Measurements from ENCODE around the gene CRTC1. TPM values are rescaled to one million over a fixed set of nuclear protein-coding genes. Genes with fewer than 3 reads are reported as not detected.
A peak's percentile ranks its signal among the peaks of the same experiment; 100 is the strongest.

CRTC1 gene
- total RNA-seq, 1 donor from 2014 or later = 28.8 TPM

DNA sequence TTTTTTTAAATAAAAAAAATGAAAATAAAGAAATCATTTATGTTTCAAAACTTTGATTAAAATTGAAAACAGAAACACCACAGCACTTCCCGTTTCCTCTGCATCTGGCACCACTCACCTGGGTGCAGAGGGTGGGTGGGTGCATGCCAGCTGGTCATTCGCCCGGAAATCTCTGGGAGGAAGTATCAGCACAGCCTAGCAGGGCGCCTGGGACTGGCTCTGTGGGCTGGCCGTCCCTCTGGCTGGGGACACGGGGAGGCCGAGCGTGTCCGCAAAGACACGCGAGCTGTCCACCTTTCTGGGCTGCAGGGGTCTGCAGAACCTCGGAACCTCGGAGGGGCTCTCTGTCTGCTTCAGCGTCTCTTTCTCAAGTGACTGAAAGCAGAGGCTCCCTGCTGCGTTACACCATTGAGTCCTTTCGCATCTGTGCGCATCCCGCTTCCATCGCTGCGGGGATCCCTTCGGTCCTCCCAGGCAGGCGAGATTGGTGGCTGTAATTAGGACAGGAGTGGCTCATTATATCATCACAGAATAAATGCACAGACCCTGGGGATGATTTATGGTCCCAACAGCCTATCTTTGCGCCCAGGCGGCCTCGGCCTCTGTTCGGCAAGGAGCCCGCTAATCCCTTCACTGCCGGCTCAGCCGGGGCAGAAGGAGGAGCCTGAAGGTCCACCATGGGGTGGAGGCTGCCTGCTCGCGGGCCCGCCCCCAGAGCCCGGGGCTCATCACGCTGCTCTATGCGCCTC is 17.2 kb downstream of the CRTC1 start:
- no peaks in the 10 kb centered on the region for H3K36me3 Mint-ChIP-seq (ENCODE audit: unreplicated experiment)
- H3K27ac Mint-ChIP-seq (ENCODE audit: unreplicated experiment) = peak overlapping the region; percentile 70
- H3K9me3 Mint-ChIP-seq (ENCODE audit: unreplicated experiment) = peaks cover 1% of the 10 kb centered on the region
- peaks cover 15% of the 10 kb centered on the region for H3K4me1 Mint-ChIP-seq (ENCODE audit: low read depth, unreplicated experiment)
- DNase-seq = peak; percentile 77
- TF ChIP-seq, protein P1, sequence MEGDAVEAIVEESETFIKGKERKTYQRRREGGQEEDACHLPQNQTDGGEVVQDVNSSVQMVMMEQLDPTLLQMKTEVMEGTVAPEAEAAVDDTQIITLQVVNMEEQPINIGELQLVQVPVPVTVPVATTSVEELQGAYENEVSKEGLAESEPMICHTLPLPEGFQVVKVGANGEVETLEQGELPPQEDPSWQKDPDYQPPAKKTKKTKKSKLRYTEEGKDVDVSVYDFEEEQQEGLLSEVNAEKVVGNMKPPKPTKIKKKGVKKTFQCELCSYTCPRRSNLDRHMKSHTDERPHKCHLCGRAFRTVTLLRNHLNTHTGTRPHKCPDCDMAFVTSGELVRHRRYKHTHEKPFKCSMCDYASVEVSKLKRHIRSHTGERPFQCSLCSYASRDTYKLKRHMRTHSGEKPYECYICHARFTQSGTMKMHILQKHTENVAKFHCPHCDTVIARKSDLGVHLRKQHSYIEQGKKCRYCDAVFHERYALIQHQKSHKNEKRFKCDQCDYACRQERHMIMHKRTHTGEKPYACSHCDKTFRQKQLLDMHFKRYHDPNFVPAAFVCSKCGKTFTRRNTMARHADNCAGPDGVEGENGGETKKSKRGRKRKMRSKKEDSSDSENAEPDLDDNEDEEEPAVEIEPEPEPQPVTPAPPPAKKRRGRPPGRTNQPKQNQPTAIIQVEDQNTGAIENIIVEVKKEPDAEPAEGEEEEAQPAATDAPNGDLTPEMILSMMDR (IDR thresholded peaks at IDR 0.05; ENCODE audit: partially characterized antibody, unreplicated experiment) = no peak
- peaks cover 6% of the 10 kb centered on the region for H3K27me3 Mint-ChIP-seq (ENCODE audit: unreplicated experiment)
- H3K4me3 Mint-ChIP-seq (ENCODE audit: unreplicated experiment) = peak overlapping the region; percentile 59

DNA sequence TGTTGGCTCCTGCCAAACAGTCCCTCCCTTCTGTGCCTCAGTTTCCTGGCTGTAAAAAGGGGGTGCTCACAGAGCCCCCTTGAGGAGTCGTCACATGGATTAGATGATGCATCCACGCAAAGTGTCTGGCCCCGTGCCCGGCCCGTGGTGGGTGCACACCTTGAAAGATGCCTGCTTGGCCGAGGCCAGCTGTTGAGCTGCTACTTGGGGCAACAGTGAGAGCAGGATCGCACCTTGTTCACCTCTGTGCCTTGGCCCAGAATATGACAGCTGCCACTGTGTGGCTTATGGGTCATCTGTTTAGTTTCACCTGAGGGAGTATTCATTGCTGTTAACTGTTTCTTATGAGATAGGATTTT is 17.7 kb downstream of the CRTC1 start:
- Mint-ChIP-seq H3K36me3 (ENCODE audit: unreplicated experiment) (no peaks in the 10 kb centered on the region), H3K27me3 (ENCODE audit: unreplicated experiment) (peaks cover 7% of the 10 kb centered on the region), H3K27ac (ENCODE audit: unreplicated experiment) (peak overlapping the region; percentile 15), H3K4me1 (ENCODE audit: low read depth, unreplicated experiment) (peaks cover 15% of the 10 kb centered on the region), H3K4me3 (ENCODE audit: unreplicated experiment) (peak overlapping the region; percentile 55), H3K9me3 (ENCODE audit: unreplicated experiment) (peaks cover 1% of the 10 kb centered on the region)
- no peak for DNase-seq
- TF ChIP-seq, protein P1 (IDR thresholded peaks at IDR 0.05; ENCODE audit: partially characterized antibody, unreplicated experiment) = no peak

DNA sequence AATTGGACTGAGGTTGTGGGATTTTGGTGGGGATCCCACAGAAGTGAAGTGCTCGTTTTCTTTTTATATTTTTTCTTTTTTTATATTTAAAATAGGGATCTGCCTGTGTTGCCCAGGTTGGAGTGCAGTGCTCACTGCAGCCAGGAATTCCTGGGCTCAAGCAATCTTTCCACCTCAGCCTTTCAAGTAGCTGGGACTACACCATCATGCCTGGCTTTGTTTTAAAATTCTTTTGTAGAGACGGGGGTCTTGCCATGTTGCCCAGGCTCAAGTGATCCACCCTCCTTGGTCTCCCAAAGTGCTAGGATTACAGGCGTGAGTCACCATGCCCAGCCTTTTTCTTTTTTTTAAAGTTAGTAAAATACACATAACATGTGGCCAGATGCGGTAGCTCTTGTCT is 20.6 kb downstream of the CRTC1 start:
- Mint-ChIP-seq H3K4me1 (ENCODE audit: low read depth, unreplicated experiment) (peaks cover 20% of the 10 kb centered on the region), H3K36me3 (ENCODE audit: unreplicated experiment) (no peaks in the 10 kb centered on the region), H3K9me3 (ENCODE audit: unreplicated experiment) (no peaks in the 10 kb centered on the region), H3K4me3 (ENCODE audit: unreplicated experiment) (no peak overlapping the region), H3K27ac (ENCODE audit: unreplicated experiment) (no peak overlapping the region), H3K27me3 (ENCODE audit: unreplicated experiment) (peaks cover 11% of the 10 kb centered on the region)
- no peak for DNase-seq
- TF ChIP-seq, protein P1 (IDR thresholded peaks at IDR 0.05; ENCODE audit: partially characterized antibody, unreplicated experiment) = no peak

DNA sequence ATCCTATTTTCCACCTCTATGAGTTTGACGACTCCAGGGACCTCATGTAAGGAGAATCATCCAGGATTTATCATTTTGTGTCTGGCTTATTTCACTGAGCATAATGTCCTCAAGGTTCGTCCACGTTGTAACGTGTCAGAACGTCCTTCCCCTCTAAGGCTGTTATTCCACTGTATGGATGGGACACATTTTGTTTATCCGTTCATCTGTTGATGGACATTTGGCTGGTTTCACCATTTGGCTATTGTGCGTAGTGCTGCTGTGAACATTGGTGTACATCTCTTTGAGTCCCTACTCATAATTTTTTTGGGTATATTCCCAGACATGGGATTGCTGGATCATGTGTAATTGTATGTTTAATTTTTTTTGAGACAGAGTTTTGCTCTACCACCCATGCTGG is 21.5 kb downstream of the CRTC1 start:
- H3K4me1 Mint-ChIP-seq (ENCODE audit: low read depth, unreplicated experiment) = peaks cover 12% of the 10 kb centered on the region
- TF ChIP-seq, protein P1 (IDR thresholded peaks at IDR 0.05; ENCODE audit: partially characterized antibody, unreplicated experiment) = no peak
- H3K27me3 Mint-ChIP-seq (ENCODE audit: unreplicated experiment) = peaks cover 8% of the 10 kb centered on the region
- H3K9me3 Mint-ChIP-seq (ENCODE audit: unreplicated experiment) = no peaks in the 10 kb centered on the region
- no peak for DNase-seq
- H3K27ac Mint-ChIP-seq (ENCODE audit: unreplicated experiment) = no peak overlapping the region
- H3K36me3 Mint-ChIP-seq (ENCODE audit: unreplicated experiment) = no peaks in the 10 kb centered on the region
- H3K4me3 Mint-ChIP-seq (ENCODE audit: unreplicated experiment) = no peak overlapping the region

DNA sequence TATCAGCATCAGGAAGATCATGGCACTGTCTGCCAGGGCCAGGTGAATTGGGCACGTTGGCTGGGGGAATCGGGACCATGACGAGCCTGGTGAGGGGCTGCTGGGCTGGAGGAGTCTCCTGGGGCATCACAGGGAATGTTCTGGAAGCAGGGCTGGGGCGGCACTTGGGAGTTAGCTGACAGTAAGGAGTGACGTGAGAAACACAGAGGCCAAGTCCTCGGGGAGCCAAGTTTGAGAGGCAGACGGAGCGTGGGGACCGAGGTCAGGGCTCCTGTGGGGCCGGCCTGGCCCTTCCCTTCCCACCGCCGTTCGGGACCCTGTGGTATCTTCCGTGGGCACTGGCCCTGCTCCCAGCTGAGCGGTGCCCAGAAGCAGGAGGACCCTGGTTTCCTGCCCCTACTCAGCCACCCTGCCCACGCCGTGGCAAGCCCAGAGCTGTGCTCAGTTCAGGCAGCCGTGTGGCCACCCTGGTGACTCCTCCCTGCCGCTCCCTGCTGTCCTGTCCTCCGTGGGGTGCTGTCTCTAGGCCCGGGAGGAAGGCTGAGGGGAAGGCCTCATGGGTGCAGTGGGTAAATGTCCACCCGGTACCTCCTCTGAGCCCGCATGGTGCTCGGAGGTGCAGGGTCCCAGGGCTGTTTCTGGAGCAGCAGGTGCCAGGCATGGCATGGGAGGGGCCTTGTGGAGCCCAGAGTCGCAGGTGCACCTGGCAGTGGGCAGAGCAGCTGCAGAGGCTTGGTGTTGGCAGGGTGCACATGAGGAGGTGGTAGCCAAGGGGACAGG is 25.2 kb downstream of the CRTC1 start:
- no peaks in the 10 kb centered on the region for H3K36me3 Mint-ChIP-seq (ENCODE audit: unreplicated experiment)
- TF ChIP-seq, protein P1 (IDR thresholded peaks at IDR 0.05; ENCODE audit: partially characterized antibody, unreplicated experiment) = no peak
- peaks cover 8% of the 10 kb centered on the region for H3K27me3 Mint-ChIP-seq (ENCODE audit: unreplicated experiment)
- H3K9me3 Mint-ChIP-seq (ENCODE audit: unreplicated experiment) = no peaks in the 10 kb centered on the region
- H3K4me1 Mint-ChIP-seq (ENCODE audit: low read depth, unreplicated experiment) = peaks cover 14% of the 10 kb centered on the region
- DNase-seq = no peak
- H3K4me3 Mint-ChIP-seq (ENCODE audit: unreplicated experiment) = no peak overlapping the region
- no peak overlapping the region for H3K27ac Mint-ChIP-seq (ENCODE audit: unreplicated experiment)
